ENCODE results near the gene ALOX5.

DNA sequence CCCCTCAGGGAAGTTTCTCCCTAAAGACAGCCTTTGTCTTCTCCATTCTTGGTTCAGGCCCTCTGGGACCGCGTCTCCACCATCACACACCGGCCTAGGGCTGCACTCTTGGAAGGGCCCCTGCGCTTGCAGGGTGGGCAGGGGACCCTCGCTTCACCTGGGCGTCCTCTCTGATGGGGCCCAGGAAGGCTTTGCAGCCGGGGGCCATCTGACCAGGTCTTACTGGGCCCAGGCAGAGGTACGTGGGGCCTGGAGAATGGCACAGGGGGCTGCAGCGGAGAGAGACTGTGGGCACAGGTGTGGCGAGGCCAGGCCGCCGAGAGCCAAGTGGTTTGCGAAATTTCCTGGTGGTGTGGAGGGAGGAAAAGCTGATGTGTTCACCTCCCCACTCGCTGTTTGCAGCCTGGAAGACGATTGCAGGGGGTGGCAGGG lies 44.4 kb downstream of the ALOX5 start:
- TF ChIP-seq RXRA (IDR thresholded peaks at IDR 0.05; ENCODE audit: borderline replicate concordance, low read depth) (no peak), FOXM1 (IDR thresholded peaks at IDR 0.05; ENCODE audit: low read depth) (no peak), GABPA (IDR thresholded peaks at IDR 0.05; ENCODE audit: low read depth) (no peak), SMC3 (IDR thresholded peaks at IDR 0.05; ENCODE audit: low read depth, low read length) (no peak), EZH2phosphoT487 (IDR thresholded peaks at IDR 0.05; ENCODE audit: borderline replicate concordance, low read depth) (no peak), TEAD4 (IDR thresholded peaks at IDR 0.05; ENCODE audit: borderline replicate concordance, insufficient read depth) (no peak), EP300 (IDR thresholded peaks at IDR 0.05; ENCODE audit: borderline replicate concordance in 1 of 2, low read depth in 1 of 2, low read length in 1 of 2) (no peak), JUND (IDR thresholded peaks at IDR 0.05) (no peak), RCOR1 (IDR thresholded peaks at IDR 0.05; ENCODE audit: low read length) (no peak)
- TF ChIP-seq, protein P1, sequence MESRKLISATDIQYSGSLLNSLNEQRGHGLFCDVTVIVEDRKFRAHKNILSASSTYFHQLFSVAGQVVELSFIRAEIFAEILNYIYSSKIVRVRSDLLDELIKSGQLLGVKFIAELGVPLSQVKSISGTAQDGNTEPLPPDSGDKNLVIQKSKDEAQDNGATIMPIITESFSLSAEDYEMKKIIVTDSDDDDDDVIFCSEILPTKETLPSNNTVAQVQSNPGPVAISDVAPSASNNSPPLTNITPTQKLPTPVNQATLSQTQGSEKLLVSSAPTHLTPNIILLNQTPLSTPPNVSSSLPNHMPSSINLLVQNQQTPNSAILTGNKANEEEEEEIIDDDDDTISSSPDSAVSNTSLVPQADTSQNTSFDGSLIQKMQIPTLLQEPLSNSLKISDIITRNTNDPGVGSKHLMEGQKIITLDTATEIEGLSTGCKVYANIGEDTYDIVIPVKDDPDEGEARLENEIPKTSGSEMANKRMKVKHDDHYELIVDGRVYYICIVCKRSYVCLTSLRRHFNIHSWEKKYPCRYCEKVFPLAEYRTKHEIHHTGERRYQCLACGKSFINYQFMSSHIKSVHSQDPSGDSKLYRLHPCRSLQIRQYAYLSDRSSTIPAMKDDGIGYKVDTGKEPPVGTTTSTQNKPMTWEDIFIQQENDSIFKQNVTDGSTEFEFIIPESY (IDR thresholded peaks at IDR 0.05; ENCODE audit: borderline replicate concordance, low read depth) = no peak
- TF ChIP-seq, protein P2, sequence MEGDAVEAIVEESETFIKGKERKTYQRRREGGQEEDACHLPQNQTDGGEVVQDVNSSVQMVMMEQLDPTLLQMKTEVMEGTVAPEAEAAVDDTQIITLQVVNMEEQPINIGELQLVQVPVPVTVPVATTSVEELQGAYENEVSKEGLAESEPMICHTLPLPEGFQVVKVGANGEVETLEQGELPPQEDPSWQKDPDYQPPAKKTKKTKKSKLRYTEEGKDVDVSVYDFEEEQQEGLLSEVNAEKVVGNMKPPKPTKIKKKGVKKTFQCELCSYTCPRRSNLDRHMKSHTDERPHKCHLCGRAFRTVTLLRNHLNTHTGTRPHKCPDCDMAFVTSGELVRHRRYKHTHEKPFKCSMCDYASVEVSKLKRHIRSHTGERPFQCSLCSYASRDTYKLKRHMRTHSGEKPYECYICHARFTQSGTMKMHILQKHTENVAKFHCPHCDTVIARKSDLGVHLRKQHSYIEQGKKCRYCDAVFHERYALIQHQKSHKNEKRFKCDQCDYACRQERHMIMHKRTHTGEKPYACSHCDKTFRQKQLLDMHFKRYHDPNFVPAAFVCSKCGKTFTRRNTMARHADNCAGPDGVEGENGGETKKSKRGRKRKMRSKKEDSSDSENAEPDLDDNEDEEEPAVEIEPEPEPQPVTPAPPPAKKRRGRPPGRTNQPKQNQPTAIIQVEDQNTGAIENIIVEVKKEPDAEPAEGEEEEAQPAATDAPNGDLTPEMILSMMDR (IDR thresholded peaks at IDR 0.05) = no peak
- TF ChIP-seq, protein P3, sequence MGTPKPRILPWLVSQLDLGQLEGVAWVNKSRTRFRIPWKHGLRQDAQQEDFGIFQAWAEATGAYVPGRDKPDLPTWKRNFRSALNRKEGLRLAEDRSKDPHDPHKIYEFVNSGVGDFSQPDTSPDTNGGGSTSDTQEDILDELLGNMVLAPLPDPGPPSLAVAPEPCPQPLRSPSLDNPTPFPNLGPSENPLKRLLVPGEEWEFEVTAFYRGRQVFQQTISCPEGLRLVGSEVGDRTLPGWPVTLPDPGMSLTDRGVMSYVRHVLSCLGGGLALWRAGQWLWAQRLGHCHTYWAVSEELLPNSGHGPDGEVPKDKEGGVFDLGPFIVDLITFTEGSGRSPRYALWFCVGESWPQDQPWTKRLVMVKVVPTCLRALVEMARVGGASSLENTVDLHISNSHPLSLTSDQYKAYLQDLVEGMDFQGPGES (IDR thresholded peaks at IDR 0.05; ENCODE audit: low read depth, low read length) = no peak
- TF ChIP-seq, protein P4, sequence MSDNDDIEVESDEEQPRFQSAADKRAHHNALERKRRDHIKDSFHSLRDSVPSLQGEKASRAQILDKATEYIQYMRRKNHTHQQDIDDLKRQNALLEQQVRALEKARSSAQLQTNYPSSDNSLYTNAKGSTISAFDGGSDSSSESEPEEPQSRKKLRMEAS (IDR thresholded peaks at IDR 0.05; ENCODE audit: low read depth) = no peak
- TF ChIP-seq, protein P5, sequence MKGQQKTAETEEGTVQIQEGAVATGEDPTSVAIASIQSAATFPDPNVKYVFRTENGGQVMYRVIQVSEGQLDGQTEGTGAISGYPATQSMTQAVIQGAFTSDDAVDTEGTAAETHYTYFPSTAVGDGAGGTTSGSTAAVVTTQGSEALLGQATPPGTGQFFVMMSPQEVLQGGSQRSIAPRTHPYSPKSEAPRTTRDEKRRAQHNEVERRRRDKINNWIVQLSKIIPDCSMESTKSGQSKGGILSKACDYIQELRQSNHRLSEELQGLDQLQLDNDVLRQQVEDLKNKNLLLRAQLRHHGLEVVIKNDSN (IDR thresholded peaks at IDR 0.05; ENCODE audit: borderline replicate concordance, low read depth) = no peak

Data from SK-N-SH (cell line).